ENCODE results near the gene LEPR.

The LEPR gene

DNA sequence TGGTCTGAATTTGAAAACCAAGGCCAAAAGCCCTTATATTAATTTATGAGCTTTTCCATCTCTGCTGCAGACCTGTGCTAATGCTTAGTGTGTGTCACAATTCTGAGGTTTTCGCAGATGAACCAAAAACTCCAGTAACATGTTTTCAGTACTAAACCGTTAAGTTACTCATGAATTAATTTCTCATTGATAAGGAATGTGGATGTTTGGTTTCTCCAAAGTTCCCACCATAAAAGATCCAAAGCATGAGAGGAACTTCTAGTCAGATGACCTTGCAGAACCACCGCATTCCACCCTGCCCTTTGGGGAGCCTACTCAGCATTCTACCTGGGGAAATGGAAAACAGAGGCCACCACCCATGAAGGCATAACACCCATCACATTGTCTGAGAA, 7.5 kb upstream of the LEPR start:
- no peaks in the 10 kb centered on the region for H3K27me3 ChIP-seq (ENCODE audit: control insufficient read depth in 1 of 2, insufficient read depth in 2 of 2, low read length in 2 of 2)
- H3K9ac ChIP-seq (ENCODE audit: low read length): no peak overlapping the region
- no peak overlapping the region for H3K27ac ChIP-seq (ENCODE audit: low read depth, low read length)
- H3K9me3 ChIP-seq (ENCODE audit: low read length): no peaks in the 10 kb centered on the region
- no peaks in the 10 kb centered on the region for H3K4me1 ChIP-seq (ENCODE audit: insufficient read depth, low read length)
- H3K4me3 ChIP-seq (ENCODE audit: low read depth in 1 of 2, low read length in 2 of 2): no peak overlapping the region
- no peaks in the 10 kb centered on the region for H3K36me3 ChIP-seq (ENCODE audit: insufficient read depth, low read length)

DNA sequence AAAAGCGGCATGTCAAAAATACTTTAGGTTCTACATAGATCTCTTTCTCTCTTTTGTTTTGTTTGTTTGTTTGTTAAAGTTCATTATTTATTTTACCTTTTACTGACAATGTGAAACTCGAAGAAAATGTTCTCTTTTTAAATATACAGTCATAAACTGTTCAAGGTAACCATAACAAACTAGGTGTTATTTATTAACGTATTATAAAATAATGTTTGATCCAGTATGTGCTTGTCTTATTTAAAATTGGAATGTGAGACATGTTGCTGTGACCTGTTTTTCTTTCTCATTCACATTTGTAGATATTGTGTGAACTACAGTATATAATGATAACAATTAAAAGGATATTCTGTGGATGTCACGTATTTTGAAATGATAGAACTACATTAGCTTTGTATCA, 5.9 kb upstream of the LEPR start:
- no peaks in the 10 kb centered on the region for H3K9me3 ChIP-seq (ENCODE audit: low read length)
- H3K27ac ChIP-seq (ENCODE audit: low read depth, low read length): no peak overlapping the region
- no peak overlapping the region for H3K9ac ChIP-seq (ENCODE audit: low read length)
- H3K4me1 ChIP-seq (ENCODE audit: insufficient read depth, low read length): no peaks in the 10 kb centered on the region
- no peaks in the 10 kb centered on the region for H3K36me3 ChIP-seq (ENCODE audit: insufficient read depth, low read length)
- no peak overlapping the region for H3K4me3 ChIP-seq (ENCODE audit: low read depth in 1 of 2, low read length in 2 of 2)
- H3K27me3 ChIP-seq (ENCODE audit: control insufficient read depth in 1 of 2, insufficient read depth in 2 of 2, low read length in 2 of 2): no peaks in the 10 kb centered on the region

DNA sequence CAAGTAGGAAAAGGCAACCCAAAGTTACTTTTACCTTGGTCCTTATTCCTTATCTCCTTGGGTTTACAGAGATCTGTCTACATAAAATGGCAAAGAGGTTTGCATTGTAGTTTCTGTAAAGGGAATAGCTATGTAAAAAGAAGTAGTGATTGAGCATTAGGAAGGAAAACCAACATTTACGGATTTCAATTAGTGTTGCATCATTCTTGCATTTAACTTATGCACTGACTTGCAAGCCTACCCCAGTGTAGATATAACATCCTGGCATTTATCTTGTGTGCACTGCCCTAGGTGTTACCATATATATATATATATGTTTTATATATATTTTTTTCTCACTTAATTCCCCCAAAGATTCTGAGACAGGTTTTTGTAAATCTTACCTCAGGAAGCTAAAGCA, 3.7 kb upstream of the LEPR start:
- H3K36me3 ChIP-seq (ENCODE audit: insufficient read depth, low read length): no peaks in the 10 kb centered on the region
- no peaks in the 10 kb centered on the region for H3K27me3 ChIP-seq (ENCODE audit: control insufficient read depth in 1 of 2, insufficient read depth in 2 of 2, low read length in 2 of 2)
- no peak overlapping the region for H3K27ac ChIP-seq (ENCODE audit: low read depth, low read length)
- peaks cover 3% of the 10 kb centered on the region for H3K4me1 ChIP-seq (ENCODE audit: insufficient read depth, low read length)
- H3K9me3 ChIP-seq (ENCODE audit: low read length): no peaks in the 10 kb centered on the region
- H3K9ac ChIP-seq (ENCODE audit: low read length): no peak overlapping the region
- no peak overlapping the region for H3K4me3 ChIP-seq (ENCODE audit: low read depth in 1 of 2, low read length in 2 of 2)

DNA sequence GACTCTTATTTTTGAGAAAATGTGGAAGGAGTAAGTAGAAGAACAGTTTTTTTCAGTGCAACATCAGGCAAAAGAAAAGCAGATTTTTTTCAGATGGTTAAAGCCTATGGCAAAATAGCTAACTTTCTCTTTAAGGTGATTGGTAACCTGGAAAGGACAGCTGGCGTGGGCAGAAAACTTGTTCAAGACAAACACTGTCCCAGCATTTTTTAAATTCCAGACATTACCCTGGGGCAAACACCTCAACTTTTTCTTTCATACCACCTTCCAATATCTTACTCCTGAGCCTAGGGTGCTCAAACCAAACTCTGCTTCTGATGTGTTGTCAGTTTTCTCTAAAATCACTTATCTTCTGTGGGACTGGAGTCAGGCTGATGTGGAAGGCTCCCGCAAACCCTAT, 2.7 kb upstream of the LEPR start:
- Histone ChIP-seq H3K9ac (ENCODE audit: low read length) (no peak overlapping the region), H3K9me3 (ENCODE audit: low read length) (no peaks in the 10 kb centered on the region), H3K36me3 (ENCODE audit: insufficient read depth, low read length) (no peaks in the 10 kb centered on the region), H3K4me3 (ENCODE audit: low read depth in 1 of 2, low read length in 2 of 2) (no peak overlapping the region), H3K27me3 (ENCODE audit: control insufficient read depth in 1 of 2, insufficient read depth in 2 of 2, low read length in 2 of 2) (no peaks in the 10 kb centered on the region), H3K4me1 (ENCODE audit: insufficient read depth, low read length) (peaks cover 13% of the 10 kb centered on the region), H3K27ac (ENCODE audit: low read depth, low read length) (no peak overlapping the region)

DNA sequence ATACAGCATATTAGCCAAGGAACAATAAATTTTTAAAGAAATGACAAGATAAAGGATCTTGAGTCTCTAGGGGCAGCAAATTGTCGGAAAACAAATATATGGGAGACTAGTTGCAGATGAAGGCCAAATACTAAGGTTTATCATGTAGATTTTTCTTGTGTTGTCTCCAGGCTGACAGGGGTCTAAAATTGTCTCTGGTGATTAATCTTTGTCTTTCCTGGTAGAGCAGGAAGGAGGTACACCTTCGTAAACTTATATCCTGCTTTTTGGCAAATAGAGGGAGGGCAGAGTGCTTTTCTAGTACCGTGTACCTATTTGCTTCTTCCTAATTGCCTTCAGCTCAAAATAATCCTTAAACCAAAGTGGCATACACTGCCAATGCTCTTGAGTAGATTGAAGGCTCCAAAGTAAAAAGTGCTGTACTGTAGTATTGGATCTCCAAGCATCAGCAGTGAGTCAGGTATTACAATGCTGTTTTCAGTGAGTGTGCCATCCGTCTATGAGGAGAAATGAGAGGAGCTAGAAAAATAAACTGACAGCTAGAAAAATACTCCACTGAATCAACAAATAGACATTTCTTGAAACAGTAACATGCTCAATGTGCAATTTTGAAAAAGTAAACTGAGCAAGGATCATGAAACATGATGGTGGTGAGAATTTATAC, 1.8 kb upstream of the LEPR start:
- H3K27ac ChIP-seq (ENCODE audit: low read depth, low read length): no peak overlapping the region
- H3K9me3 ChIP-seq (ENCODE audit: low read length): no peaks in the 10 kb centered on the region
- H3K4me3 ChIP-seq (ENCODE audit: low read depth in 1 of 2, low read length in 2 of 2): no peak overlapping the region
- H3K4me1 ChIP-seq (ENCODE audit: insufficient read depth, low read length): peaks cover 22% of the 10 kb centered on the region
- H3K27me3 ChIP-seq (ENCODE audit: control insufficient read depth in 1 of 2, insufficient read depth in 2 of 2, low read length in 2 of 2): no peaks in the 10 kb centered on the region
- H3K9ac ChIP-seq (ENCODE audit: low read length): no peak overlapping the region
- H3K36me3 ChIP-seq (ENCODE audit: insufficient read depth, low read length): no peaks in the 10 kb centered on the region

DNA sequence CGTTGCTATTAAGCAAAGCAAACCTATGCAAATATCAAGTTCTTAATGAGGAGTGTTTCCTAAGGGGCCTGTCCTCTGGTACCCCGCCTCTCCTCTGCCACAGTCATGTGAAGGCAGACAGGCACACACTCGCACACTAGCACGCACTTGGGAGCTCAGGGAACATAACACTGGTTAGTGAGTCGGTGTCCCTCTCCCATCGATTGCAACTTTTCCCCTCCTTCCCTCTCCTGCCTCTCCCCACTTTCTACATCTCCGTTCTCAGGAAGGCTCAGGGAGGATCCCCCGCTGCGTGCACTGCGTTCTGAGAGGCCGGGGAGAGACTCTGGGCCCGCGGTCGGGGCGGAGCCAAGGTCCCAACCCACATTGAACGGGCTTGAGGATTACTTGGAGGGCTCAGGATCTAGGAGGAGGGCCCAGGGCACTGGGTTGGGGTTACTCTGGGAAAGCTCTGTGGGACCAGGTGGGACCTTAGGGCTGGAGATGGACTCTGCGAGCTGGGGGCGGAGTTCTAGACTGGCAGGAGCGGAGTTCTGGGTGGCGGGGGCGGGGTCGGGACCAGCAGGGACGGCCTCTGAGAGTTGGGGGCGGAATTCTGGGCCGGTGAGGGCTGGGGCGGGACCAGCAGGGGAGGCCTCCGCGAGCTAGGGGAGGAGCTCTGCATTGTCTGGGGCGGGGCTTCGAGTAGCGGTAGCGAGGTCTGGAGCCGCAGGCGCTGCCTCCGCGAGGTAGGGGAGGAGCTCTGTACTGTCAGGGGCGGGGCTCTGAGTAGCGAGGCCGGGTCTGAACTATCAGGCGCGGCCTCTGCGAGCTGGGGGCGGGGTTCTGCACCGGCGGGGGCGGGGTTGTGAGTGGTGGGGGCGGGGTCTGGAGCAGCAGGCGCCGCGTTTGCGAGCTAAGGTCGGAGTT, 533 bp upstream of the LEPR start:
- peaks cover 31% of the 10 kb centered on the region for H3K4me1 ChIP-seq (ENCODE audit: insufficient read depth, low read length)
- peak overlapping the region; percentile 97 for H3K27ac ChIP-seq (ENCODE audit: low read depth, low read length)
- peak overlapping the region; percentile 30 for H3K9ac ChIP-seq (ENCODE audit: low read length)
- no peaks in the 10 kb centered on the region for H3K36me3 ChIP-seq (ENCODE audit: insufficient read depth, low read length)
- no peaks in the 10 kb centered on the region for H3K9me3 ChIP-seq (ENCODE audit: low read length)
- H3K27me3 ChIP-seq (ENCODE audit: control insufficient read depth in 1 of 2, insufficient read depth in 2 of 2, low read length in 2 of 2): no peaks in the 10 kb centered on the region
- peak overlapping the region; percentile 67 to 80 for H3K4me3 ChIP-seq (ENCODE audit: low read depth in 1 of 2, low read length in 2 of 2)

DNA sequence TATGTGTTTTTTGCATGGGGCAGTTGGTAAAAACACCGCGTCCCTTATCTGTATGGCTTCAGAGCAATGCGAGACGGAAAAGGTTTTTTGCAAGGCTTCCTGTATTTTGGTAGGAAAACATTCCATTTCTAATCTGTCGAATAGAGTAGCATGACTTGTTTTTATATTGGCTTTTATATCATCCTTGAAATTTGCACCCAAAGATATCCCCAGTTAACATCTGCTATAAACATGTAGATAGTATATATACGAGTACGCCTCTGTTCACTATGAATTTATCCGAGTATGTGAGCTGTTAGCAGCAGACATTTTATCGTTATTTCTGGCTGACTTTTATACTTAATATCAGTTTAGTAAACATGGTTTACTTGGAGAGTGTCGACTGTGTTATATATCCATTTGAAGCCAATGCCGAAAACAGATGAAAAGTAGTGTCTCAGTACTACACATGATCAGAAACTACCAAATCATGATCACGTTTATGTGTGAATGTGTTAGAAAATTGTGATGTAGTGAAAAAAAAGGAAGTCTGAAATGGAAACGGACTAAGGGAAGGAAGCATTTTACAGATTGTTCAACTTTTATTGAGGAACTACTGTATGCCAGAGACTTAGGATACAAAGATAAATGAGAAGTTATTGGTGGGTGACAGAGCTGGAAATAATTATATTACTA, 1.0 kb downstream of the LEPR start:
- H3K27me3 ChIP-seq (ENCODE audit: control insufficient read depth in 1 of 2, insufficient read depth in 2 of 2, low read length in 2 of 2): no peaks in the 10 kb centered on the region
- no peaks in the 10 kb centered on the region for H3K9me3 ChIP-seq (ENCODE audit: low read length)
- H3K36me3 ChIP-seq (ENCODE audit: insufficient read depth, low read length): peaks cover 15% of the 10 kb centered on the region
- H3K4me1 ChIP-seq (ENCODE audit: insufficient read depth, low read length): peaks cover 31% of the 10 kb centered on the region
- peak overlapping the region; percentile 97 for H3K27ac ChIP-seq (ENCODE audit: low read depth, low read length)
- H3K9ac ChIP-seq (ENCODE audit: low read length): peak overlapping the region; percentile 83
- H3K4me3 ChIP-seq (ENCODE audit: low read depth in 1 of 2, low read length in 2 of 2): peak overlapping the region; percentile 70 to 80

DNA sequence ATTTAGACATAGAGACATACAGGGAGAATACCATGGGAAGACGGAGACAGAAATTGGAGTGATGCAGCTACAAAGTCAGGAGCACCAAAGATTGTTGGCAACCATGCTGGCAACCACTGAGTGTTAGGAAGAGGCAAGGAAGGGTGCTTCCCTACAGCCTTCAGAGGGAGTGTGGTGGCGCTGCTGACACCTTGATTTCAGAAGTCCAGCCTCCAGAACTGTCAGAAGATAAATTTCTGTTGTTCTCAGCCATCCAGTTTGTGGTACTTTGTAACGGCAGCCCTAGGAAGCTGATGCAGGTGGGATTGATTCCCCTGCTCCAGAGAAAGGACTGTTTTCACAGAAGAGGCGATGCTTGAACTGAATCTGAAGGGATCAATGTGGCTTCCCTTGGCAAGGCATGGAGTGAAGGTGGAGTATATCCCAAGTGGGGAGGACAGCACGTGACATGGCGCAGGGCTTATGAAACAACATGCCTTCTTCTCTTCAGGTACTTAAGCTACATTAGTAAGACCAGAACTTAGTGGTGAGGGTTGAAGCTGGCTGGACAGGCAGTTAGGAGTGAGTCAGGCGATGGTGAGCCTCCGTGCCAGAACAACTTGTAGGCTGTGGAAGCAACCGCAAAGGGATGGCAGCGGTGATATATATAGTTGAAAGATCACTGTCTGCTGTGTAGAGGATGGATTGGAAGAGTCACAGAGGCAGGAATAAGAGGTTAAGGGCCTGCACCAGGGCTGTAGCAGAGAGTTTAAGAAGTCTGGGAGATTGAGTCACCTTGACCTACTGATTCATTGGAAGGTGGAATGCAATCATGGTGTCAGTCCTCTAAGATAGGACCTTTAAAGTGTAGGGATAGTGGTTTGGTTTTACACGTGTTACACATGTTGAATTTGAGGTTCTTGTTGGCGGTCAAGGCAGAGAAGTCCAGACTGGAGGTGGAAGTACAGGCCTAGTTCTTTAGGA, 2.1 kb downstream of the LEPR start:
- H3K27me3 ChIP-seq (ENCODE audit: control insufficient read depth in 1 of 2, insufficient read depth in 2 of 2, low read length in 2 of 2): no peaks in the 10 kb centered on the region
- peak overlapping the region in 1 of 2 donors; percentile 70 for H3K4me3 ChIP-seq (ENCODE audit: low read depth in 1 of 2, low read length in 2 of 2)
- H3K27ac ChIP-seq (ENCODE audit: low read depth, low read length): no peak overlapping the region
- H3K4me1 ChIP-seq (ENCODE audit: insufficient read depth, low read length): peaks cover 31% of the 10 kb centered on the region
- no peak overlapping the region for H3K9ac ChIP-seq (ENCODE audit: low read length)
- H3K36me3 ChIP-seq (ENCODE audit: insufficient read depth, low read length): peaks cover 15% of the 10 kb centered on the region
- no peaks in the 10 kb centered on the region for H3K9me3 ChIP-seq (ENCODE audit: low read length)

DNA sequence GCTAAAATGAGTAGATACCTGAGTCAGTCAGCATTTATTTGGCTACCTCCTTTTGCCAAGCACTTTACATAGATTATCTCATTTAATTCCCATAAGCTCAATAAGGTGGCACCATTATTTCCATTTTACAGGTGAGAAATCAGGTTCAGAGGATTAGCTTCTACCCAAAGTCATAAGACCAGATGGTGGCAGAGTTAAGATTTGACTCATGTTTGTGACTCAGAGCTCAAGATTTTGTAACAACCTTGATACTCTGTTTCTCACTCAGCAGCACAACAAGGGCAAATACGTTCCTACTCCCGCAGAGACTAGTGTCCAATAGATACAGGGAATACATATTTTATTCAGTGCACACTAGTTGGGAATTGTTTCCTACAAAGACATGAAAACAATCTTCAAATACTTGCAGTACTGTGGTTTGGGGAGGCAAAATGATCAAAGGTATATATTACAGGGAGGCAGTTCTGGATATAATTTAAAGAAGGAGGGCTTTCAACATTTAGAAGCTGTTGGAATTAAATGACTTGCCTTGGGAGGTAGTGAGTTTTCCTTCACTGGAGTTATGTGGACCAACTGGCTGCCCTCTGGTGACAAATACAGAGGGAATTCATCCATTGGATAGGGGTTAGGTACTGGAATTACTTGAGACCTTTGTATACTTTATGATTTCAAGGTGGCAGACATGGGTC, 3.6 kb downstream of the LEPR start:
- H3K4me3 ChIP-seq (ENCODE audit: low read depth in 1 of 2, low read length in 2 of 2): no peak overlapping the region
- H3K27me3 ChIP-seq (ENCODE audit: control insufficient read depth in 1 of 2, insufficient read depth in 2 of 2, low read length in 2 of 2): no peaks in the 10 kb centered on the region
- no peak overlapping the region for H3K9ac ChIP-seq (ENCODE audit: low read length)
- H3K9me3 ChIP-seq (ENCODE audit: low read length): no peaks in the 10 kb centered on the region
- peaks cover 22% of the 10 kb centered on the region for H3K36me3 ChIP-seq (ENCODE audit: insufficient read depth, low read length)
- no peak overlapping the region for H3K27ac ChIP-seq (ENCODE audit: low read depth, low read length)
- peaks cover 31% of the 10 kb centered on the region for H3K4me1 ChIP-seq (ENCODE audit: insufficient read depth, low read length)

DNA sequence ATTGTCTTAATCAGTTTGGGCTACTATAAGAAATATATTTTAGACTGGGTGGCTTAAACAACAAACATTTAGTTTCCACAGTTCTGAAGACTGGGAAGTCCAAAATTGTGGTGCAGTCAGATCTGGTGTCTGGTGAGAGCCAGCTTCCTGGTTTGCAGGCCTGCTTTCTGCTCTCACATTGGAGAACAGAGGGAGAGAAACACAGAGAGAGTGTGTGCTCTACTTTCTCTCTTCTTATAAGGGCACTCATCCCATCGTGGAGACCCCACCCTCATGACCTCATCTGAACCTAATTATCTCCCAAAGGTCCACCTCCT, 4.1 kb downstream of the LEPR start:
- Histone ChIP-seq H3K27me3 (ENCODE audit: control insufficient read depth in 1 of 2, insufficient read depth in 2 of 2, low read length in 2 of 2) (no peaks in the 10 kb centered on the region), H3K9me3 (ENCODE audit: low read length) (no peaks in the 10 kb centered on the region), H3K36me3 (ENCODE audit: insufficient read depth, low read length) (peaks cover 25% of the 10 kb centered on the region), H3K27ac (ENCODE audit: low read depth, low read length) (no peak overlapping the region), H3K4me3 (ENCODE audit: low read depth in 1 of 2, low read length in 2 of 2) (no peak overlapping the region), H3K9ac (ENCODE audit: low read length) (no peak overlapping the region), H3K4me1 (ENCODE audit: insufficient read depth, low read length) (peaks cover 31% of the 10 kb centered on the region)
